Measurements from ENCODE around the gene CELF2.

The CELF2 gene

GRCh38 chr10:11313463-11313862 is 295.8 kb downstream of the CELF2 start:
- H3K27ac ChIP-seq (ENCODE audit: low read depth, low read length): no peak overlapping the region
- H3K27me3 ChIP-seq (ENCODE audit: control insufficient read depth in 5 of 5, insufficient read depth in 4 of 5, low read length in 5 of 5): no peaks in the 10 kb centered on the region
- peaks cover 26 to 57% (median 40%) of the 10 kb centered on the region in 5 donors for H3K36me3 ChIP-seq (ENCODE audit: control insufficient read depth in 5 of 5, insufficient read depth in 5 of 5, low read length in 5 of 5)
- H3K9ac ChIP-seq (ENCODE audit: low read length in 5 of 5): no peak overlapping the region
- H3K4me1 ChIP-seq (ENCODE audit: control insufficient read depth in 5 of 5, insufficient read depth in 5 of 5, low read length in 5 of 5): peaks cover 0 to 10% (median 7%) of the 10 kb centered on the region in 5 donors
- no peaks in the 10 kb centered on the region for H3K9me3 ChIP-seq (ENCODE audit: control insufficient read depth in 5 of 5, low read length in 5 of 5)
- no peak overlapping the region for H3K4me3 ChIP-seq (ENCODE audit: low read depth in 1 of 5, low read length in 5 of 5)

DNA sequence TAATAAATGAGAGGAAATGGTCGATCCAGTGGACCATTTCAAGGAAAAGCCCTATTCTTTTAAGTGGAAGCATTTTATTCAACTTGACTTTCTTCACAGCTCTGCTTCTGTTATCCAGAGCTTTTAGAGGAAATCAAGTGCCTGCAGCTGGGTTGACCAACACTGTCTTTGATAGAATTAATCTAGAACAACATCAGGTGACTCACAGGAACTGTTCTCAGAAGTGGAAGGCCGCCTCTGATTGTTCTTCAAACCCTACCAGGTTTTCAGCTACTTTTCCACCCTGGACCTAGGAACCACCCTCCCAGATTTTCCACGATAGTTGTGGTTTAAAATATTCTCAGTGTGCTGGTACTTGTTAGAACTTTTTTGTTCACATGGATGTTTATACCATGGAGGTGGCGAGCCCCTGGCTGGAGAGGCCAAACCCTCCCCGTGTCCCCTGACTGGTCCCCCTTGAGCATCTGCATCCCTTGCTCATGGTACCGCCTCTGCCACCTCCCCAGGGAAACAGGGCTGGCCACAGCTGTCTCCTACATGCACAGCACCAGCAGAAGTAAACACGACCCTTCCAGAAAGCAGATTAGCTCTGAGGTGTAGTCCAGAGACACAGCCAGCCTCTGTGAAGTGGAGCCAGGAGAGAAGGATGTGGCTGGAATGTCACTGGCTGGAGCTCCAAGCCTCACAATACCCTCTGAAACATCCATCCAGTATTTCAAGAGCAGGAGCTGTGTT is 300.4 kb downstream of the CELF2 start:
- Histone ChIP-seq H3K9ac (ENCODE audit: low read length in 5 of 5) (no peak overlapping the region), H3K36me3 (ENCODE audit: control insufficient read depth in 5 of 5, insufficient read depth in 5 of 5, low read length in 5 of 5) (peaks cover 21 to 92% (median 75%) of the 10 kb centered on the region in 5 donors), H3K4me3 (ENCODE audit: low read depth in 1 of 5, low read length in 5 of 5) (no peak overlapping the region), H3K9me3 (ENCODE audit: control insufficient read depth in 5 of 5, low read length in 5 of 5) (no peaks in the 10 kb centered on the region), H3K4me1 (ENCODE audit: control insufficient read depth in 5 of 5, insufficient read depth in 5 of 5, low read length in 5 of 5) (no peaks in the 10 kb centered on the region), H3K27ac (ENCODE audit: low read depth, low read length) (no peak overlapping the region), H3K27me3 (ENCODE audit: control insufficient read depth in 5 of 5, insufficient read depth in 4 of 5, low read length in 5 of 5) (no peaks in the 10 kb centered on the region)

DNA sequence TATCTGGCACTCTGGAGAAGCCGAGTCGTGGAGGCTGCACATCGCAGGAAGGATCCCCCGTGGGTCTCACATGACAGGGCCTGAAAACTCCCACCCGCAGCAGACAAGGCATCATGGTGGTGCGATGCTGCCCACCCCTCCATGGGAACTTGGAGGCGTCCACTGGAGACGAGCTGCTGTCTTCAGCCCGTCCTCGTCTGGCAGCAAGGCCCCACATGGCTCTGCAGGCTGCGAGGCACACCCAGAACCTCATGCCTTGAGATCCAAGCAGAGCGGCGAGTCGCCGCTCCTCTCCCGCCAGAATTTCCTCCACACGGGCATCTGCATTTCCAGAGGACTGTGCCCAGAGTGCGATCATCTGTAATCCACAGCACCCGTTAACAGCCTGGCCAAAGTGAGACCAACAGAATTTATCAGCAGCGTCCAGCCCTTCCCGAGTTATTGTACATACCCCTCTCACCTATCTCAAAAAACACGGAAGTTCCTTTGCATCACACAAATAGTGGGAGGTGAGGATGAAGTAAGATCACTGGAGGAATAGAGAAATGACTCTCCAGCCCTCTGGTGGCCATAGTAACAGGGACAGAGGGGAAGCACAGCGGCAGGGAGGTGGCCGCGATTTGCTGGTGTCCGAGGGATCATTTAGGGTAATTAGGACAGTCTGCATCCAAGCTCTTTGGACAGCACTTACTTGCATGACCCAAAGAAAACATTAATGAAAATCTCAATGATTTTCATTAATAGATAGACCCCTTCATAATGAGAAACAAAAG is 301.3 kb downstream of the CELF2 start:
- peaks cover 27 to 93% (median 78%) of the 10 kb centered on the region in 5 donors for H3K36me3 ChIP-seq (ENCODE audit: control insufficient read depth in 5 of 5, insufficient read depth in 5 of 5, low read length in 5 of 5)
- no peaks in the 10 kb centered on the region for H3K9me3 ChIP-seq (ENCODE audit: control insufficient read depth in 5 of 5, low read length in 5 of 5)
- no peaks in the 10 kb centered on the region for H3K27me3 ChIP-seq (ENCODE audit: control insufficient read depth in 5 of 5, insufficient read depth in 4 of 5, low read length in 5 of 5)
- H3K9ac ChIP-seq (ENCODE audit: low read length in 5 of 5): no peak overlapping the region
- no peak overlapping the region for H3K4me3 ChIP-seq (ENCODE audit: low read depth in 1 of 5, low read length in 5 of 5)
- no peaks in the 10 kb centered on the region for H3K4me1 ChIP-seq (ENCODE audit: control insufficient read depth in 5 of 5, insufficient read depth in 5 of 5, low read length in 5 of 5)
- H3K27ac ChIP-seq (ENCODE audit: low read depth, low read length): no peak overlapping the region

DNA sequence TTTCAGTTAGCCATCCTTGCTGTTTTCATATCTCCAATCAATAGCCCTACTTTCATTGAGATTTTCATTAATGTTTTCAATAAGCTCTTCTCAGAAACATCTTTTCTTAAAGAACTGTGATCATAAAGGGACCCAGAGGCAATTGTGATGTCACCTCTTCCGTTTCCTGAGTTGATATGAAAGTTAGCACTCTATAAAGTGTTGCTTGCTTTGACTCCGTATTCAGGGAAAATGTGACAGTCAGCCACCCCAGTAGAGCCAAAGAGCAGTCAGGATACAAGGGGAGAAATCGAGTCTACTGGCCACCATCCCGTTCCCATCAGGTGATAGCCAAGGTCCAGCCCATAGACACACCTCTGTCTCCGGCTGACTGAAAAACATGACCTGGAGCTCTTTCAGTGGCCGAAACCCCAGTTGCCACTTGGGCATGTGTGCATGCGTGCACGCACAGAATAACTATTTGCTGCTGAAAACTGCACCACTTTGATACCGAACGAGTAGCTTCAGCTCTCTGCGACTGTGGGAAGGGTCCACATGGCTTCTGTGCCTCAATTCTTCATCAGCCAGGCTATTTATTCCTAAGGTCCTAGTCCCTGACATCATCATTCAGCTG is 302.4 kb downstream of the CELF2 start:
- Histone ChIP-seq H3K4me3 (ENCODE audit: low read depth in 1 of 5, low read length in 5 of 5) (no peak overlapping the region), H3K27ac (ENCODE audit: low read depth, low read length) (no peak overlapping the region)

GRCh38 chr10:11320809-11321520 is 303.3 kb downstream of the CELF2 start:
- H3K36me3 ChIP-seq (ENCODE audit: control insufficient read depth in 5 of 5, insufficient read depth in 5 of 5, low read length in 5 of 5): peaks cover 35 to 93% (median 74%) of the 10 kb centered on the region in 5 donors
- no peak overlapping the region for H3K9ac ChIP-seq (ENCODE audit: low read length in 5 of 5)
- no peak overlapping the region for H3K27ac ChIP-seq (ENCODE audit: low read depth, low read length)
- no peaks in the 10 kb centered on the region for H3K9me3 ChIP-seq (ENCODE audit: control insufficient read depth in 5 of 5, low read length in 5 of 5)
- no peaks in the 10 kb centered on the region for H3K4me1 ChIP-seq (ENCODE audit: control insufficient read depth in 5 of 5, insufficient read depth in 5 of 5, low read length in 5 of 5)
- no peak overlapping the region for H3K4me3 ChIP-seq (ENCODE audit: low read depth in 1 of 5, low read length in 5 of 5)
- no peaks in the 10 kb centered on the region for H3K27me3 ChIP-seq (ENCODE audit: control insufficient read depth in 5 of 5, insufficient read depth in 4 of 5, low read length in 5 of 5)

More for the DNA sequence above, 302.4 kb downstream of the CELF2 start:
- Histone ChIP-seq H3K4me1 (ENCODE audit: control insufficient read depth in 5 of 5, insufficient read depth in 5 of 5, low read length in 5 of 5) (no peaks in the 10 kb centered on the region), H3K36me3 (ENCODE audit: control insufficient read depth in 5 of 5, insufficient read depth in 5 of 5, low read length in 5 of 5) (peaks cover 30 to 93% (median 74%) of the 10 kb centered on the region in 5 donors), H3K9me3 (ENCODE audit: control insufficient read depth in 5 of 5, low read length in 5 of 5) (no peaks in the 10 kb centered on the region), H3K9ac (ENCODE audit: low read length in 5 of 5) (no peak overlapping the region), H3K27me3 (ENCODE audit: control insufficient read depth in 5 of 5, insufficient read depth in 4 of 5, low read length in 5 of 5) (no peaks in the 10 kb centered on the region)

DNA sequence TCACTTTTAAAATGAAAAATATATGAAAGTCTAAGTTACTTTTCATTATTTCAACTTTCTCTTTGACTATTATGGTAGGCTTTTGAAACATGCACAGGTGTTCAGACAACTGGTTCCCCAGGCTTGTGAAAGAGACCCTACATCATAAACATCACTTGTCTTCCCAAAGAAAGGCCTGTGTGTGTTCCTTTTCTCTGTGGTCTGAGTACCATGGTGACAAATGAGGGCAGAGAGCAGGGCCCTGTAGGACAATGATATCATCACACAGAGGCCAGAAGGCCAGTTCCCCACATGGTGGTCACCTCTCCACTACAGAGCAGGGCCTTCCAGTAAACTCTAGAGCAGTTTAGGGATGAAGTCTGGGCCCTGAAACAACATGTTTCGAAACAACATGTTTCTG is 305.0 kb downstream of the CELF2 start:
- no peak overlapping the region for H3K27ac ChIP-seq (ENCODE audit: low read depth, low read length)
- H3K4me3 ChIP-seq (ENCODE audit: low read depth in 1 of 5, low read length in 5 of 5): no peak overlapping the region
- peaks cover 23 to 90% (median 77%) of the 10 kb centered on the region in 5 donors for H3K36me3 ChIP-seq (ENCODE audit: control insufficient read depth in 5 of 5, insufficient read depth in 5 of 5, low read length in 5 of 5)
- no peak overlapping the region for H3K9ac ChIP-seq (ENCODE audit: low read length in 5 of 5)
- H3K9me3 ChIP-seq (ENCODE audit: control insufficient read depth in 5 of 5, low read length in 5 of 5): no peaks in the 10 kb centered on the region
- H3K4me1 ChIP-seq (ENCODE audit: control insufficient read depth in 5 of 5, insufficient read depth in 5 of 5, low read length in 5 of 5): no peaks in the 10 kb centered on the region
- no peaks in the 10 kb centered on the region for H3K27me3 ChIP-seq (ENCODE audit: control insufficient read depth in 5 of 5, insufficient read depth in 4 of 5, low read length in 5 of 5)

DNA sequence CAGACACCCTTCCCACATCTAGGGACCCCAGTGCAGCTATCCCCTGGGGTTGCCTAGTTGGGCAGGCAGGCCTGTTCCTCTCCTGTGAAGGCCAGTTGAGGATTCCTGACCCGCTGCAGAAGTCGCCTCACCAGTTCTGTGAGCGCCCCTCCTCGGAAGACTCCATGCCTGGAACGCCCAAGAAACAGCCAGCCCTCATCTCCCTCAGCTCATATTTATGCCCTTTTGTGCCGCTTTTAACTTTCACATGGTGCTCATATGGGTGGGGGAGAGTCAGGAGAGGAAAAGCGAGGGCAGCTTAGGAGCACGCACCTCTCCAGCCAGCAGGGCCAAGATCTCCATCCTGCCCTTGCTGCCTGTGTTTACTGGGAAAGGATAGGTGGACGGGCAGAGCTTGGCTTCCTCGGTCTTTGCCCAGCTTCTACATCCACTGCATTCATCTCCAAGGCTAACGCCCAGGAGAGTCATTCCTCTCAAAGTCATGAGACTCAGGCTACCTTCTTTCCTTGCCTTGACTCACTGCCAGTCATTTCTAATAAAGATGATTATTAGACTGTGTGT is 307.2 kb downstream of the CELF2 start:
- peaks cover 21 to 81% (median 61%) of the 10 kb centered on the region in 5 donors for H3K36me3 ChIP-seq (ENCODE audit: control insufficient read depth in 5 of 5, insufficient read depth in 5 of 5, low read length in 5 of 5)

DNA sequence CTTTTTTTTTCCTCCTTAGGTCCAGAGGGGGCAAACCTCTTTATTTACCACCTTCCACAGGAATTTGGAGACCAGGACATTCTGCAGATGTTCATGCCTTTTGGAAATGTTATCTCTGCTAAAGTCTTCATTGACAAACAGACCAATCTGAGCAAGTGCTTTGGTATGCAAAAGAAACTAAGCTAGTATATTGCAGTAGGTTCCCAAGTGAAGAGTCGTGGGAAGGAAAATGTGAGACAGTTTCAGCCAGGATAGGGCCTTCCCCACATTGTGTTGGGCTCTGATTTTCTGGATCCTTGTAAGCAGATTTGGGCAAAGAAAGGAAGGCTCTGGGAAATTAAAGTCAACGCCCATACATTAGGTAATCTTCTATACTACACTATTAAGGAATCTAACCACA is 308.1 kb downstream of the CELF2 start:
- Histone ChIP-seq H3K4me3 (ENCODE audit: low read depth in 1 of 5, low read length in 5 of 5) (no peak overlapping the region), H3K27ac (ENCODE audit: low read depth, low read length) (no peak overlapping the region), H3K9me3 (ENCODE audit: control insufficient read depth in 5 of 5, low read length in 5 of 5) (no peaks in the 10 kb centered on the region), H3K36me3 (ENCODE audit: control insufficient read depth in 5 of 5, insufficient read depth in 5 of 5, low read length in 5 of 5) (peaks cover 21 to 73% (median 53%) of the 10 kb centered on the region in 5 donors), H3K27me3 (ENCODE audit: control insufficient read depth in 5 of 5, insufficient read depth in 4 of 5, low read length in 5 of 5) (no peaks in the 10 kb centered on the region), H3K4me1 (ENCODE audit: control insufficient read depth in 5 of 5, insufficient read depth in 5 of 5, low read length in 5 of 5) (peaks cover 0 to 25% (median 22%) of the 10 kb centered on the region in 5 donors), H3K9ac (ENCODE audit: low read length in 5 of 5) (no peak overlapping the region)

More for the DNA sequence above, 307.2 kb downstream of the CELF2 start:
- Histone ChIP-seq H3K9me3 (ENCODE audit: control insufficient read depth in 5 of 5, low read length in 5 of 5) (no peaks in the 10 kb centered on the region), H3K9ac (ENCODE audit: low read length in 5 of 5) (no peak overlapping the region), H3K27me3 (ENCODE audit: control insufficient read depth in 5 of 5, insufficient read depth in 4 of 5, low read length in 5 of 5) (no peaks in the 10 kb centered on the region), H3K4me1 (ENCODE audit: control insufficient read depth in 5 of 5, insufficient read depth in 5 of 5, low read length in 5 of 5) (peaks cover 0 to 15% (median 13%) of the 10 kb centered on the region in 5 donors), H3K4me3 (ENCODE audit: low read depth in 1 of 5, low read length in 5 of 5) (no peak overlapping the region), H3K27ac (ENCODE audit: low read depth, low read length) (no peak overlapping the region)

DNA sequence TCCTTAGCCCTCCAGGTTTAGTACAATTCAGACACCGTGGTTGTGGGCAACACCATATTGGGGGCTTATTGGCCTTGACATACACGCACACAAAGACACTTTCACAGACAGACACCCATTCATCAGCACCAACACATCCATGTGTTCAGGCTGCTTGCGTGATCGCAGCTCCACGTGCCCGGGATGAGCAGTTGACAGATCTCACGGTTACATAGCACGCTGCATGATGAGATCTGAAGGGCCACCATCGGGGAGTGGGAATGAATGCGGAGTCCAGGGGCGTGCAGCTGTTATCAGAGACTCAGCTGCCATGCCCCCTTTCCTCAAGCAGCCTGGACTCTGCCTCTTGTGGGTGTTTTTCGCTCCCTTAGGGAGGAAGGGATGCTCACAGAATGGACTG is 308.6 kb downstream of the CELF2 start:
- H3K27me3 ChIP-seq (ENCODE audit: control insufficient read depth in 5 of 5, insufficient read depth in 4 of 5, low read length in 5 of 5): no peaks in the 10 kb centered on the region
- peaks cover 21 to 68% (median 49%) of the 10 kb centered on the region in 5 donors for H3K36me3 ChIP-seq (ENCODE audit: control insufficient read depth in 5 of 5, insufficient read depth in 5 of 5, low read length in 5 of 5)
- H3K27ac ChIP-seq (ENCODE audit: low read depth, low read length): no peak overlapping the region
- no peaks in the 10 kb centered on the region for H3K9me3 ChIP-seq (ENCODE audit: control insufficient read depth in 5 of 5, low read length in 5 of 5)
- no peak overlapping the region for H3K9ac ChIP-seq (ENCODE audit: low read length in 5 of 5)
- H3K4me3 ChIP-seq (ENCODE audit: low read depth in 1 of 5, low read length in 5 of 5): no peak overlapping the region
- H3K4me1 ChIP-seq (ENCODE audit: control insufficient read depth in 5 of 5, insufficient read depth in 5 of 5, low read length in 5 of 5): peaks cover 0 to 29% (median 25%) of the 10 kb centered on the region in 5 donors

All from subcutaneous abdominal adipose tissue (tissue), 5 donors.